ENCODE data around the gene SNPH.
"Not testable (repeated sequence)": the region's sequence is repeated elsewhere in the genome, so short reads cannot be mapped to it uniquely, and the experiment has no call there.

Gene SNPH

DNA sequence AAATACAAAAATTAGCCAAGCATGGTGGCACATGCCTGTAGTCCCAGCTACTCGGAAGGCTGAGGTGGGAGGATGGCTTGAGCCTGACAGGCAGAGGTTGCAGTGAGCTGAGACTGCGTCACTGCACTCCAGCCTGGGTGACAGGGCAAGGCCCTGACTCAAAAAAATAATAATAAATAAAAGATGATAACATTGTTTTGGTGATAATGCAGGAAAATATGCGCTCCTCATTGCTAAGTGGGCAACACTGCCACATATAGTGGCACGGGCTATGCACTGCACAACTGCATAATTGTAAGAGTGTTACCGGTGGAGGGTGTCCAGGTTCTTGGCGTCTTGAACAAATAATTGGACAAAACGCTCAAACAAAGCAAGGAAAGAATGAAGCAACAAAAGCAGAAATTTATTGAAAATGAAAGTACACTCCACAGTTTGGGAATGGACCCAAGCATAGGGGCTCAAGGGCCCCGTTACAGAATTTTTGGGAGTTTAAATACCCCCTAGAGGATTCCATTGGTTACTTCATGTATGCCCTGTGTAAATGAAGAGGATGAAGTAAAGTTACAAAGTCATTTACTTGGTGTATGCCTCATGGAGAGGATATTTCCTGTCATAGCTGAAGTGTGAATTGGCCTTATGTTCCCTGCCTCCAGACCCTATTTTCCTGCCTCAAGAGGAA, 77.5 kb downstream of the SNPH start:
- DNase-seq = not testable (repeated sequence)

DNA sequence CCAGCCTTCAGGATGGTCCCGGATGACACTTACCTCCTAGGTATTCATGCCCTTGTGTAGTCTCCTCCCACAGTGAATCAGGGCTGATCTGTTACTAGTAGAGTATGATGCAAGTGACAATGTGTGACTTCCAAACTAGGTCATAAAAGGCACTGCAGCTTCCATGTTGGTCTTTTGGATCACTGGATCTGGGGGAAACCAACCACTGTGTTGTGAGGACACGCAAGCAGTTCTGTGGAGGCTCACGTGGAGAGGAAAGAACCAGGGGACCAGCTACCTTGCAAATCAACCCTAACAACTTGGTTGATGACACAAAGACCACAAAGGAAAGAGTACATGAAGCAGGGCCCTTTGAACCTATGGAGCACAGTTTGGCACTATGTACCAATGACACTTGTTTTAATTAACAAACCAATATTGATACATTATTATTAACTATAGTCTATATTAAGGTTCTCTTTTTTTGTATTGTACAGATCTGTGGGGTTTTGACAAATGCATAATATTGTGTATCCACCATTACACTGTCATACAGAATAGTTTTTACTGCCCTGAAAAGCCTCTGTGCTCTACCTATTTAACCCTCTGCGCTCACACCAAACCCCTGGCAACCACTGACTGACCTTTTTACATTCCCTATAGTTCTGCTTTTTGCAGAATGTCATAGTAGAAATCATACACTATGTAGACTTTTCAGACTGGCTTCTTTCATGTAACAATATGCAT, 79.1 kb downstream of the SNPH start:
- no peak for DNase-seq

DNA sequence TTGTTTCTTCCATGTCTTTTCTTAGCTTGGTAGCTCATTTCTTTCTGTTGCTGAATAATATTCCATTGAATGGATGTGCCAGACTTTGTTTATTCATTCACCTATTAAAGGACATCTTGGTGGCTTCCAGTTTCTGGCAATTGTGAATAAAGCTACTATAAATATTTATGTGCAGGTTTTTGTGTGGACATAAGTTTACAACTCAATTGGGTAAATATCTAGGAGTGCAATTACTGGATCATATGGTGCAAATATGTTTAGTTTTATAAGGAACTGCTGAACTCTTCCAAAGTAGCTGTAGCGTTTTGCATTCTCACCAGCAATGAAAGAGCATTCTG, 79.6 kb downstream of the SNPH start:
- DNase-seq = no peak

DNA sequence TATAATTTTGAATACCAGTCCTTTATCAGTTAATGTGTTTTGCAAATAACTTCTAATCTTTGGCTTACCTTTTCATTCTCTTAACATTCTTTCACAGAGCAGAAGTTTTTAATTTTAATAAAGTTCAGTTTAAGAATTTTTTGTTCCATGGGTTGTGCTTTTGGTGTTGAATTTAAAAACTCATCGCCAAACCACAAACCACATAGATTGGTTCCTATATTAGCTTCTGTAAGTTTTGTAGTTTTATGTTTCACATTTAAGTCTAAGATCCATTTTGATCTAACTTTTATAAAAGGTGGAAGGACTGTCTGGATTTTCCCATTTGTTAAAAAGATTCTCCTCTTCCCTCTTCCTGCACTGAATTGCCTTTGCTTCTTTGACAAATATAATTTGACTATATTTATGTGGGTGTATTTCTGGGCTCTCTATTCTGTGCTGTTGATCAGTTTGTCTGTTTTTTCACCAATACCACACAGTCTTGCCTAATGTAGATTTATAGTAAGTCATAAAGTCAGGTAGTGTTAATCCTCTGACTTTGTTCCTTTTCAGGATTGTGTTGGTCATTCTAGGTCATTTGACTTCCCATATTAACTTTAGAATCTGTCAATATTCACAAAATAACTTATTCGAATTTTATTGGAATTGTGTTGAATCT, 80.3 kb downstream of the SNPH start:
- no peak for DNase-seq

DNA sequence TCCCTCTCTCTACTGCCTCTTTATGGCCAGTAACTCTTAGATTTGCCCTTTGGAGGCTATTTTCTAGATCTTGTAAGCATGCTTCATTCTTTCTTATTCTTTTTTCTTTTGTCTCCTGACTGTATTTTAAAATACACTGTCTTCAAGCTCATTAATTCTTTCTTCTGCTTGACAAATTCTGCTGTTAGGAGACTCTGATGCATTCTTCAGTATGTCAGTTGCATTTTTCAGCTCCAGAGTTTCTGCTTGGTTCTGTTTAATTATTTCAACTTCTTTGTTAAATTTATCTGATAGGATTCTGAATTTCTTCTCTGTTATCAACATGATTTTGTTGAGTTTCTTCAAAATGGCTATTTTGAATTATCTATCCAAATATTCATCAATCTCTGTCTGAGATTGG, 87.9 kb downstream of the SNPH start:
- no peak for DNase-seq

DNA sequence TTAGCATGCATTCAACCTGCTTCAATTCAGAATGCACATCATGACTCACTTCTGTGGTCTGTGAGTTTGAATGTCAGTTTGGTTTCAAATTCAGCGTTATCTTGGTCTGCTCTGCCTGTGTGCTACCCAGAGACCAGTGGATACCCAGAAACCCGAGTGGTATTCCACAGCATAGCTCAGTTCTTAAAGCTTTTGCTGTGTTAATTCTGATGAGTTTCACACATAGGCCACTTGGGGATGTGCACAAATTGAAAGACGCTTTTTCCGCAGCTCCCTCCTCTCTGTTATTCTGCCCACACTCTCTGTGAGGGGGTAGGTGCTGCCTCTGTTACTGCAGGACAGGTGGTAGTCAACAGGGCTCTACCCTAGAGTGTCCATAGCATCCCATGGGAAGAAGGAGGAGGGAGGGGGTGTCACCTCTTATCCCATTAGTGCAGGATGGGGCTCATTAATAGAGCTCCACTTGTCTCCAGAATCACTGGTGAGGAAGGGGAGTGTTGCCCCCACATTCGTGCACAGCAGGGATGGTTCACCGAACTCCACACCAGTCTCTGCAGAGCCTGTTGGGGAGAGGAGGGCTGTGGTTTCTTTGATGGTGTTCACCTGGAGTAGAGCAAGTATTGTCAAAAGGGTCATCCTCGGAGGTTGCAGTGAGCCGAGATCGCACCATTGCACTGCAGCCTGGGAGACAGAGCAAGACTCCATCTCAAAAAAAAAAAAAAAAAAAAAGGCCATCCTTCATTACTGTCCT, 92.0 kb downstream of the SNPH start:
- DNase-seq = no peak
